K562 (cell line): Measurements from ENCODE around the gene SH2D3A. TPM values are rescaled to one million over a fixed set of nuclear protein-coding genes. Genes with fewer than 3 reads are reported as not detected.
A peak's percentile ranks its signal among the peaks of the same experiment; 100 is the strongest.

ENCODE experiments used
- ARHGAP35 ChIP-seq: fragments of 450-650 bp; IDR thresholded peaks from 2 replicates; pipeline ENCODE4 v1.6.1; 2018; ENCODE audit not compliant: partially characterized antibody
- CBFA2T3 ChIP-seq: fragments of 450-650 bp; IDR thresholded peaks from 2 replicates; pipeline ENCODE4 v1.6.1; 2017
- CBX5 ChIP-seq: IDR thresholded peaks from 2 replicates; pipeline ENCODE4 v1.6.1; 2014; ENCODE audit warnings: low read depth, borderline replicate concordance
- ELF4 ChIP-seq: fragments of 450-650 bp; formaldehyde crosslinking; IDR thresholded peaks from 2 replicates; pipeline ENCODE4 v1.4.0; 2022; ENCODE audit warnings: missing genetic modification characterization
- ETV1 ChIP-seq: fragments of 450-650 bp; conservative IDR thresholded peaks from 2 replicates; pipeline ENCODE4 v1.6.1; 2016; ENCODE audit warnings: missing genetic modification characterization, control low read depth, low read depth, missing compliant biosample characterization
- FOXA3 ChIP-seq, 2 experiments: fragments of 450-650 bp in 1 of 2; sonication (generic) in 1 of 2; formaldehyde crosslinking; IDR thresholded peaks in 1 of 2; conservative IDR thresholded peaks in 1 of 2; 2 replicates each; pipeline versions ENCODE4 v1.4.0 to v1.8.0; 2020 to 2022; ENCODE audit warnings: mild to moderate bottlenecking in 2 of 2, missing genetic modification reagents in 1 of 2
- HCFC1 ChIP-seq: IDR thresholded peaks from 2 replicates; pipeline ENCODE4 v1.6.1; 2012; ENCODE audit warnings: low read depth, low read length, improper control_type of control experiment
- HDAC1 ChIP-seq, 2 experiments: fragments of 450-650 bp; IDR thresholded peaks; 2 replicates each; pipeline ENCODE4 v1.6.1; 2016 to 2017; ENCODE audit warnings: inconsistent platforms in 1 of 2, mild to moderate bottlenecking in 1 of 2, moderate library complexity in 1 of 2
- HOXB6 ChIP-seq: fragments of 250-450 bp; sonication (Bioruptor Pico); IDR thresholded peaks from 2 replicates; pipeline ENCODE4 v1.5.1; 2022; ENCODE audit warnings: mild to moderate bottlenecking, borderline replicate concordance
- KLF16 ChIP-seq: IDR thresholded peaks from 2 replicates; pipeline ENCODE4 v1.6.1; 2016; ENCODE audit warnings: antibody characterized with exemption
- MECOM ChIP-seq: fragments of 250-450 bp; sonication (Bioruptor Pico); IDR thresholded peaks from 2 replicates; pipeline ENCODE4 v1.8.0; 2022; ENCODE audit warnings: inconsistent platforms
- MEF2D ChIP-seq: conservative IDR thresholded peaks from 2 replicates; pipeline ENCODE4 v1.6.1; 2016; ENCODE audit warnings: low read depth, missing genetic modification characterization, missing compliant biosample characterization
- NFATC3 ChIP-seq: fragments of 450-650 bp; IDR thresholded peaks from 2 replicates; pipeline ENCODE4 v1.6.1; 2017; ENCODE audit warnings: mild to moderate bottlenecking
- RB1 ChIP-seq: fragments of 450-650 bp; IDR thresholded peaks from 2 replicates; pipeline ENCODE4 v1.6.1; 2017; ENCODE audit warnings: low read depth, mild to moderate bottlenecking
- SIN3A ChIP-seq, 2 experiments: fragments of 150-350 bp in 1 of 2; IDR thresholded peaks; 2 replicates each; pipeline ENCODE4 v1.6.1; 2011 to 2016; ENCODE audit warnings: borderline replicate concordance in 2 of 2, low read depth in 2 of 2, low read length in 2 of 2, mild to moderate bottlenecking in 2 of 2, moderate library complexity in 2 of 2; ENCODE audit not compliant: control insufficient read depth in 1 of 2
- SMARCA4 ChIP-seq: fragments of 450-650 bp; IDR thresholded peaks from 2 replicates; pipeline ENCODE4 v1.6.1; 2016
- SMARCC2 ChIP-seq: fragments of 450-650 bp; IDR thresholded peaks from 2 replicates; pipeline ENCODE4 v1.6.1; 2017; ENCODE audit warnings: antibody characterized with exemption, moderate library complexity, mild to moderate bottlenecking, low read depth
- SRF ChIP-seq, 2 experiments: fragments of 250-450, 450-650 bp in 1 of 2; sonication (Bioruptor Pico) in 1 of 2; sonication (generic) in 1 of 2; formaldehyde crosslinking; IDR thresholded peaks; 2 replicates each; pipeline versions ENCODE4 v1.5.0 to v1.5.1; 2020 to 2022; ENCODE audit warnings: mild to moderate bottlenecking in 1 of 2, missing genetic modification reagents in 1 of 2
- TBP ChIP-seq: optimal IDR thresholded peaks from 2 replicates; pipeline ENCODE3; 2011; ENCODE audit warnings: low read depth, low read length, improper control_type of control experiment
- ZC3H8 ChIP-seq: fragments of 450-650 bp; IDR thresholded peaks from 2 replicates; pipeline ENCODE4 v1.6.1; 2017
- ZNF133 ChIP-seq: fragments of 250-450 bp; sonication (Bioruptor Pico); IDR thresholded peaks from 2 replicates; pipeline ENCODE4 v1.4.0; 2020; ENCODE audit warnings: mild to moderate bottlenecking
- ZNF324 ChIP-seq: fragments of 250-450 bp; sonication (Bioruptor Pico); IDR thresholded peaks from 2 replicates; pipeline ENCODE4 v1.4.0; 2020; ENCODE audit warnings: mild to moderate bottlenecking
- ZNF77 ChIP-seq: fragments of 250-450 bp; sonication (Bioruptor Pico); IDR thresholded peaks from 2 replicates; pipeline ENCODE4 v1.5.0; 2020
- polyA plus RNA-seq, 8 experiments: library from polyadenylated mRNA; depleted of rRNA in 4 of 8; stranded (reverse) in 5 of 8; unstranded in 3 of 8; fragments of >200 nt; fragmentation: Nextera tagmentation in 2 of 8; fragmentation: Illumina TruSeq in 1 of 8; extraction: Ambion mirVana in 2 of 8; extraction: Trizol in 1 of 8; gene quantifications; 2 replicates each; pipeline versions ENCODE4 v1.2.1 to v1.2.3, GENCODE V29; 2011 to 2014; ENCODE audit warnings: inconsistent platforms in 1 of 8, missing spikeins in 1 of 8
- total RNA-seq, 7 experiments: library from RNA; depleted of rRNA in 6 of 7; stranded (reverse); fragments of >200 nt in 6 of 7; fragmentation: Illumina TruSeq in 2 of 7; extraction: Trizol in 2 of 7; gene quantifications; 2 replicates each; pipeline versions ENCODE4 v1.2.1 to v1.2.3, GENCODE V29; 2011 to 2021; ENCODE audit warnings: low replicate concordance in 1 of 7
- TF ChIP-seq, protein P1 (sequence below), 2 experiments: fragments of 150-350 bp in 1 of 2; IDR thresholded peaks; 2 replicates each; pipeline ENCODE4 v1.6.1; 2012 to 2016; ENCODE audit warnings: low read depth in 2 of 2, low read length in 2 of 2, mild to moderate bottlenecking in 1 of 2, moderate library complexity in 1 of 2

Gene SH2D3A
- total and polyA plus RNA-seq, 9 of the 15 experiments (the other 6 are each of a cell fraction or from before 2014, with no cell fraction given), result 0.75 to 26.3 (median 8.9) TPM

DNA sequence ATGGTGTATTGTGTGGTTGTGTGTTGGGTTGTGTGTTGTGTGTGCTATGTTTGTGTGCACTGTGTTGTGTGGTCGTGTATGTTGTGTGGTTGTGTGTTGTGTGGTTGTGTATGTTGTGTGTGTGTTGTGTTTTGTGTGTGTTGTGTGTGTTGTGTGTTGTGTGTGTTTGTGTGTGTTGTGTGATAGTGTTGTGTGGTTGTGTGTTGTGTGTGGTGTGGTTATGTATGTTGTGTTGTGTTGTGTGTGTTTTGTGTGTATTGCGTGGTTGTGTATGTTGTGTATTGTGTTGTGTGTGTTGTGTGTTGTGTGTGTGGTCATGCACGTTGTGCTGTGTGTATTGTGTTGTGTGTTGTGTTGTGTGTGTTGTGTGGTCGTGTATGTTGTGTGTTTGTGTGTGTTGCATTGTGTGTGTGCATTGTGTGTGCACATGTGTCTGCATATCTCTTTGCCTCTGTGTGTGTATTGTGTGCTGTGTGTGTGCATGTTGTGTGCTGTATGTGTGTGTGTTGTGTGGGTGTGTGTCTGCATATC lies 49.7 kb downstream of the SH2D3A start (continued):
- TF ChIP-seq SRF (CRISPR knock-in tag; IDR thresholded peaks at IDR 0.05), result no peak
- TF ChIP-seq SMARCA4, result peak; percentile 86
- peak in 1 of 2 experiments; percentile 83; a peak in 2 of 4 replicates for TF ChIP-seq FOXA3 (CRISPR knock-in tag; conservative IDR thresholded peaks at IDR 0.05 in 1 of 2, IDR thresholded peaks at IDR 0.05 in 1 of 2)
- TF ChIP-seq ARHGAP35, result peak; percentile 91
- peak; percentile 59; the same call in 1 of the 2 replicates for TF ChIP-seq ELF4
- peak; percentile 90; the same call in 1 of the 2 replicates for TF ChIP-seq ZC3H8
- peak; percentile 57 for TF ChIP-seq CBFA2T3
- TF ChIP-seq SMARCC2, result 0 out of 2 replicates have a peak, but pooled peaks have one; percentile 36
- TF ChIP-seq NFATC3, result no peak
- TF ChIP-seq, protein P1, sequence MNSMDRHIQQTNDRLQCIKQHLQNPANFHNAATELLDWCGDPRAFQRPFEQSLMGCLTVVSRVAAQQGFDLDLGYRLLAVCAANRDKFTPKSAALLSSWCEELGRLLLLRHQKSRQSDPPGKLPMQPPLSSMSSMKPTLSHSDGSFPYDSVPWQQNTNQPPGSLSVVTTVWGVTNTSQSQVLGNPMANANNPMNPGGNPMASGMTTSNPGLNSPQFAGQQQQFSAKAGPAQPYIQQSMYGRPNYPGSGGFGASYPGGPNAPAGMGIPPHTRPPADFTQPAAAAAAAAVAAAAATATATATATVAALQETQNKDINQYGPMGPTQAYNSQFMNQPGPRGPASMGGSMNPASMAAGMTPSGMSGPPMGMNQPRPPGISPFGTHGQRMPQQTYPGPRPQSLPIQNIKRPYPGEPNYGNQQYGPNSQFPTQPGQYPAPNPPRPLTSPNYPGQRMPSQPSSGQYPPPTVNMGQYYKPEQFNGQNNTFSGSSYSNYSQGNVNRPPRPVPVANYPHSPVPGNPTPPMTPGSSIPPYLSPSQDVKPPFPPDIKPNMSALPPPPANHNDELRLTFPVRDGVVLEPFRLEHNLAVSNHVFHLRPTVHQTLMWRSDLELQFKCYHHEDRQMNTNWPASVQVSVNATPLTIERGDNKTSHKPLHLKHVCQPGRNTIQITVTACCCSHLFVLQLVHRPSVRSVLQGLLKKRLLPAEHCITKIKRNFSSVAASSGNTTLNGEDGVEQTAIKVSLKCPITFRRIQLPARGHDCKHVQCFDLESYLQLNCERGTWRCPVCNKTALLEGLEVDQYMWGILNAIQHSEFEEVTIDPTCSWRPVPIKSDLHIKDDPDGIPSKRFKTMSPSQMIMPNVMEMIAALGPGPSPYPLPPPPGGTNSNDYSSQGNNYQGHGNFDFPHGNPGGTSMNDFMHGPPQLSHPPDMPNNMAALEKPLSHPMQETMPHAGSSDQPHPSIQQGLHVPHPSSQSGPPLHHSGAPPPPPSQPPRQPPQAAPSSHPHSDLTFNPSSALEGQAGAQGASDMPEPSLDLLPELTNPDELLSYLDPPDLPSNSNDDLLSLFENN (IDR thresholded peaks at IDR 0.05; ENCODE audit: low read depth in 2 of 2, low read length in 2 of 2), result no peak
- TF ChIP-seq MECOM (CRISPR knock-in tag), result no peak
- no peak for TF ChIP-seq ZNF133 (CRISPR knock-in tag)
- no peak for TF ChIP-seq SIN3A (IDR thresholded peaks at IDR 0.05; ENCODE audit: borderline replicate concordance in 2 of 2, control insufficient read depth in 1 of 2, low read depth in 2 of 2, low read length in 2 of 2)
- no peak for TF ChIP-seq CBX5
- TF ChIP-seq HDAC1 (IDR thresholded peaks at IDR 0.05), result peak in 1 of 2 experiments; percentile 92; a peak in 2 of 4 replicates
- TF ChIP-seq RB1, result no peak
- TF ChIP-seq MEF2D (tag), result peak; percentile 80
- no peak for TF ChIP-seq ZNF77
- TF ChIP-seq HCFC1, result no peak
- TF ChIP-seq HOXB6 (CRISPR knock-in tag), result peak; percentile 29; the same call in 1 of the 2 replicates
- TF ChIP-seq ZNF324 (CRISPR knock-in tag), result no peak
- TF ChIP-seq ETV1 (tag), result 0 out of 2 replicates have a peak, but pooled peaks have one; percentile 10
- no peak for TF ChIP-seq TBP
- no peak for TF ChIP-seq KLF16
